WTC11 (cell line): ENCODE measurements around the gene POLA1. TPM values are rescaled to one million over a fixed set of nuclear protein-coding genes. Genes with fewer than 3 reads are reported as not detected.
A peak's percentile ranks its signal among the peaks of the same experiment; 100 is the strongest.

Source experiments
- ATAC-seq: fragments of 200-7000 bp; cut with Tn5 transposase; 2 replicates; pipeline ENCODE4 v1.10.0; 2021; ENCODE audit warnings: mild to moderate bottlenecking, moderate library complexity
- CTCF ChIA-PET: fragments of 300-600 bp; sonication (Branson Sonifier 250); formaldehyde crosslinking; loops from one replicate; lab custom pipeline; 2021; ENCODE audit warnings: antibody characterized with exemption; lab: Charles Lee
- POLR2A ChIA-PET: fragments of 350-600 bp; sonication (Branson Sonifier 250); formaldehyde crosslinking; loops from one replicate; lab custom pipeline; 2021; ENCODE audit warnings: antibody characterized with exemption; lab: Charles Lee
- DNase-seq: peaks from one replicate; pipeline ENCODE4 v3.0.0; 2021; ENCODE audit warnings: low spot score
- H3K27ac Mint-ChIP-seq: 2 replicates; pipeline ENCODE4 v1.8.0; 2021; ENCODE audit warnings: mixed read lengths
- H3K27me3 Mint-ChIP-seq: 2 replicates; pipeline ENCODE4 v1.8.0; 2021; ENCODE audit warnings: low read depth, mild to moderate bottlenecking, moderate library complexity, mixed read lengths
- H3K36me3 Mint-ChIP-seq: 2 replicates; pipeline ENCODE4 v1.8.0; 2021; ENCODE audit warnings: mixed read lengths
- H3K4me1 Mint-ChIP-seq: 2 replicates; pipeline ENCODE4 v1.8.0; 2022; ENCODE audit warnings: mixed read lengths
- H3K4me3 Mint-ChIP-seq: 2 replicates; pipeline ENCODE4 v1.8.0; 2021; ENCODE audit warnings: mild to moderate bottlenecking, moderate library complexity, mixed read lengths
- H3K9me3 Mint-ChIP-seq: 2 replicates; pipeline ENCODE4 v1.8.0; 2021; ENCODE audit warnings: mixed read lengths
- CBFB ChIP-seq: sonication (generic); formaldehyde crosslinking; IDR thresholded peaks from 2 replicates; pipeline ENCODE4 v1.8.1; 2022; ENCODE audit warnings: mild to moderate bottlenecking, low read depth, missing genetic modification reagents
- GTF2I ChIP-seq: fragments of 250-450 bp; sonication (Bioruptor Pico); conservative IDR thresholded peaks from 2 replicates; pipeline ENCODE4 v1.4.0; 2021; ENCODE audit warnings: mild to moderate bottlenecking
- MYBL2 ChIP-seq: sonication (generic); formaldehyde crosslinking; IDR thresholded peaks from 2 replicates; pipeline ENCODE4 v1.8.1; 2023; ENCODE audit warnings: mild to moderate bottlenecking, moderate library complexity, missing genetic modification reagents
- PRRX2 ChIP-seq: fragments of 250-450 bp; sonication (Bioruptor Pico); IDR thresholded peaks from 2 replicates; pipeline ENCODE4 v1.8.0; 2021; ENCODE audit warnings: mild to moderate bottlenecking
- SMAD3 ChIP-seq: sonication (generic); formaldehyde crosslinking; IDR thresholded peaks from 2 replicates; pipeline ENCODE4 v1.8.0; 2022; ENCODE audit warnings: missing genetic modification reagents, mild to moderate bottlenecking, borderline replicate concordance
- ZNF138 ChIP-seq: sonication (generic); formaldehyde crosslinking; conservative IDR thresholded peaks from 2 replicates; pipeline ENCODE4 v1.8.1; 2022; ENCODE audit warnings: mild to moderate bottlenecking, moderate library complexity, missing genetic modification reagents
- total RNA-seq: library from RNA; stranded (reverse); gene quantifications from 3 replicates; pipeline ENCODE4 v1.2.3, GENCODE V29; 2021
- TF ChIP-seq, protein P1 (sequence below): sonication (generic); formaldehyde crosslinking; IDR thresholded peaks from 2 replicates; pipeline ENCODE4 v1.8.0; 2022; ENCODE audit warnings: missing genetic modification reagents
- TF ChIP-seq, protein P2 (sequence below): sonication (generic); formaldehyde crosslinking; conservative IDR thresholded peaks from 2 replicates; pipeline ENCODE4 v1.8.1; 2023; ENCODE audit warnings: mild to moderate bottlenecking, low read depth, missing genetic modification reagents, moderate library complexity
- TF ChIP-seq, protein P3 (sequence below): fragments of 250-450 bp; sonication (Bioruptor Pico); conservative IDR thresholded peaks from 2 replicates; pipeline ENCODE4 v1.9.0; 2021; ENCODE audit warnings: mild to moderate bottlenecking
- TF ChIP-seq, protein P4 (sequence below): sonication (generic); formaldehyde crosslinking; IDR thresholded peaks from 2 replicates; pipeline ENCODE4 v1.8.1; 2022; ENCODE audit warnings: mild to moderate bottlenecking, missing genetic modification reagents, moderate library complexity, borderline replicate concordance
- TF ChIP-seq, protein P5 (sequence below): fragments of 250-450 bp; sonication (Bioruptor Pico); IDR thresholded peaks from 2 replicates; pipeline ENCODE4 v1.9.0; 2021; ENCODE audit warnings: moderate library complexity, mild to moderate bottlenecking, inconsistent platforms, borderline replicate concordance

Gene POLA1
- total RNA-seq, 1 experiment from 2014 or later: 29.9 TPM

DNA sequence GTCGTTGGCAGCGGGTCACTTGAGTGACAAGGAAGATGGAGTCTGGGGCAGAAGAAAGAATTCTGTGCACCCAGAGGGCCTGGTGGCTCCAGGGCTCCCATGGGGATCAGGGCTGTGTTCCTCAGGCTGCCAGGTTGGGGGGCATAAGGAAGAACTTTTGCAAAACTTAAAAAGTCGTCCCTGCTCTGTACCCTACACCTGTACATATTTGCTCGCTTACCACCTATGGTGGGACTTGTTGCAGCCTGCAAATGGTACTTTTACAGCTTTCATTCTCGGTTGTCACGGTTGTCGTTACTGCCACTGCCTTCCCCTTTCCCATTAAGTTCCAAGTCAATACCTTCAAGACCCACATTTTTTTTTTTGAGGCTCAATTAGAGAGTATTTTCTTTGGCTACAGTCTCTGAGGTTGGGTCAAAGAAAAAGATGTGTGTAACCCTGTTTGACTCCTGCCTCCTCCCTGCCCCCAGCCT is 312.9 kb downstream of the POLA1 start (continued):
- TF ChIP-seq PRRX2 (no peak), ZNF138 (no peak), MYBL2 (no peak), CBFB (CRISPR knock-in tag) (no peak), SMAD3 (CRISPR knock-in tag) (no peak)
- TF ChIP-seq, protein P1, sequence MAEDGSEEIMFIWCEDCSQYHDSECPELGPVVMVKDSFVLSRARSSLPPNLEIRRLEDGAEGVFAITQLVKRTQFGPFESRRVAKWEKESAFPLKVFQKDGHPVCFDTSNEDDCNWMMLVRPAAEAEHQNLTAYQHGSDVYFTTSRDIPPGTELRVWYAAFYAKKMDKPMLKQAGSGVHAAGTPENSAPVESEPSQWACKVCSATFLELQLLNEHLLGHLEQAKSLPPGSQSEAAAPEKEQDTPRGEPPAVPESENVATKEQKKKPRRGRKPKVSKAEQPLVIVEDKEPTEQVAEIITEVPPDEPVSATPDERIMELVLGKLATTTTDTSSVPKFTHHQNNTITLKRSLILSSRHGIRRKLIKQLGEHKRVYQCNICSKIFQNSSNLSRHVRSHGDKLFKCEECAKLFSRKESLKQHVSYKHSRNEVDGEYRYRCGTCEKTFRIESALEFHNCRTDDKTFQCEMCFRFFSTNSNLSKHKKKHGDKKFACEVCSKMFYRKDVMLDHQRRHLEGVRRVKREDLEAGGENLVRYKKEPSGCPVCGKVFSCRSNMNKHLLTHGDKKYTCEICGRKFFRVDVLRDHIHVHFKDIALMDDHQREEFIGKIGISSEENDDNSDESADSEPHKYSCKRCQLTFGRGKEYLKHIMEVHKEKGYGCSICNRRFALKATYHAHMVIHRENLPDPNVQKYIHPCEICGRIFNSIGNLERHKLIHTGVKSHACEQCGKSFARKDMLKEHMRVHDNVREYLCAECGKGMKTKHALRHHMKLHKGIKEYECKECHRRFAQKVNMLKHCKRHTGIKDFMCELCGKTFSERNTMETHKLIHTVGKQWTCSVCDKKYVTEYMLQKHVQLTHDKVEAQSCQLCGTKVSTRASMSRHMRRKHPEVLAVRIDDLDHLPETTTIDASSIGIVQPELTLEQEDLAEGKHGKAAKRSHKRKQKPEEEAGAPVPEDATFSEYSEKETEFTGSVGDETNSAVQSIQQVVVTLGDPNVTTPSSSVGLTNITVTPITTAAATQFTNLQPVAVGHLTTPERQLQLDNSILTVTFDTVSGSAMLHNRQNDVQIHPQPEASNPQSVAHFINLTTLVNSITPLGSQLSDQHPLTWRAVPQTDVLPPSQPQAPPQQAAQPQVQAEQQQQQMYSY: no peak
- TF ChIP-seq, protein P2, sequence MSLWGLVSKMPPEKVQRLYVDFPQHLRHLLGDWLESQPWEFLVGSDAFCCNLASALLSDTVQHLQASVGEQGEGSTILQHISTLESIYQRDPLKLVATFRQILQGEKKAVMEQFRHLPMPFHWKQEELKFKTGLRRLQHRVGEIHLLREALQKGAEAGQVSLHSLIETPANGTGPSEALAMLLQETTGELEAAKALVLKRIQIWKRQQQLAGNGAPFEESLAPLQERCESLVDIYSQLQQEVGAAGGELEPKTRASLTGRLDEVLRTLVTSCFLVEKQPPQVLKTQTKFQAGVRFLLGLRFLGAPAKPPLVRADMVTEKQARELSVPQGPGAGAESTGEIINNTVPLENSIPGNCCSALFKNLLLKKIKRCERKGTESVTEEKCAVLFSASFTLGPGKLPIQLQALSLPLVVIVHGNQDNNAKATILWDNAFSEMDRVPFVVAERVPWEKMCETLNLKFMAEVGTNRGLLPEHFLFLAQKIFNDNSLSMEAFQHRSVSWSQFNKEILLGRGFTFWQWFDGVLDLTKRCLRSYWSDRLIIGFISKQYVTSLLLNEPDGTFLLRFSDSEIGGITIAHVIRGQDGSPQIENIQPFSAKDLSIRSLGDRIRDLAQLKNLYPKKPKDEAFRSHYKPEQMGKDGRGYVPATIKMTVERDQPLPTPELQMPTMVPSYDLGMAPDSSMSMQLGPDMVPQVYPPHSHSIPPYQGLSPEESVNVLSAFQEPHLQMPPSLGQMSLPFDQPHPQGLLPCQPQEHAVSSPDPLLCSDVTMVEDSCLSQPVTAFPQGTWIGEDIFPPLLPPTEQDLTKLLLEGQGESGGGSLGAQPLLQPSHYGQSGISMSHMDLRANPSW (CRISPR knock-in tag): no peak
- TF ChIP-seq, protein P3, sequence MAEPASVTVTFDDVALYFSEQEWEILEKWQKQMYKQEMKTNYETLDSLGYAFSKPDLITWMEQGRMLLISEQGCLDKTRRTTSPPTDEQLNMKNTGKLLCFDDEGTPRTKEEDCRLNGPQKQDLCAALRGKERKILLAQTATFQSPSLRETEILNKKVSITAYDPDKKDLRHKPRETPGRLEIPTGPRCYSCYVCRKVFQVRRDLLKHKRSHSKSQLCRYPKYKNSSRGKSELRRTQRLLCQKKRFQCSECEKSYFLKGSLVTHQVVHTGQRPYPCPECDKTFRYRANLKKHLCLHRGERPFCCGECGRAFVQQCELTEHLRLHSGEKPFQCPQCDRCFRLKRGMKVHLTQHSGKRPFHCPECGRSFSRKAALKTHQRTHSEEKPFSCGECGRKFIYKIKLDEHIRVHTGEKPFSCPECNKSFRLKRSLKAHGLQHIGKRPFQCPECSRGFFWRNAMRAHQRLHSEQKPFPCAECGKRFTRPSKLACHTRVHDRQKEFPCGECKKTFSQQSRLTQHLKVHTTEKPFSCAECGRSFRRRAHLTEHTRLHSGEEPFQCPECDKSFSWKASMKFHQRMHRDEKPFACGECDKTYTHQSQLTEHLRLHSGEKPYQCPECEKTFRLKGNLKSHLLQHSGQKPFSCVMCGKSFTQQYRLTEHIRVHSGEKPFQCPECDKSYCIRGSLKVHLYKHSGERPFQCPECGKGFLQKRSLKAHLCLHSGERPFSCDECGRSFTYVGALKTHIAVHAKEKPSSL (CRISPR knock-in tag): no peak
- TF ChIP-seq, all 79 proteins: peak for 0

DNA sequence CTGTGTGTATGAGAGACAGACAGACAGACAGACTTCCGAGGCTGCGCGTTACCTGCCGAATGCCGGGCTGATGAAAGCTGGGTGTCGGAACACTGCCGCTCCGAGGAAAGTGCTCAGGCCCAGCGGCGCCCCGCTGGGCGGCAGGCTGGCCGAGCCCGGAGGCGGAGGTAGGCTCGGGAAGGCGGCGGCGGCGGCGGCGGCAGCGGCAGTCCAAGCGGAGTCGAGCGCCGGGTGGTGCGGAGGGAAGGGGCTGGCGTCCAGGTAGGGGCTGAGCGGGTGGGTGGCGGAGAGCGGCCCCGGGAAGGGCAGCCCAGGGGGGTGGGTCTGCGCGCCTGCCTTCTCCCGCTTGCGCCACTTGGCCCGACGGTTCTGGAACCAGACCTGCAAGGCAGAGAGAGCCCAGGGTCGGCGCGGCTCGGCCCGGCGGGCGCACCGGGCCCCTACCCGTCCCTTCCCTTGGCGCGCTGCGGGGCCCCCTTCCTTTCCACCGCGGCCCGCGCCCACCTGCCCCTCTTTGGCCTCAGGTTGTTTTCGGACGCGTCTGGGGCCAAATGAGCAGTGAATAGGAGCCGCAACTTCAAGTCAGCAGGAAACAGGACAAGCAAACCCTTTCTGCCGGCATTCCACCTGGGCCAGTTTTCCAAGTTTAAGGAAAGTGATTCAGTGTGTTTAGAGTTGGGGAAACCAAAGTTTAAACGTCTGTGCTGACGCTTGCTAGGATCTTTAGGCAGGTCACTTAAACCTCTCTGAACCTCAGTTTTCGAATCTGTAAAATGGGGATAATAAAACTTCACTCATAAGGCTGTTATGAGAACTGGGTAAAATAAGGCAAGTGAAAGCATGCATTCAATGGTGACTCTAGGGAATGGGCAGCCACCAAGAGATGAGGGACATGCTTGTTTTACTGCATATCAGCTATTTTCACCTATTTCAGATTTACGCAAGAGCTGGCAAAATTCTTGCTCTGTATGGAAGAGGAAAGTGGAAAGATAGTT is 313.6 kb downstream of the POLA1 start:
- peak overlapping the region; percentile 40 for H3K4me3 Mint-ChIP-seq
- H3K27ac Mint-ChIP-seq: no peak overlapping the region
- peaks cover 47% of the 10 kb centered on the region for H3K4me1 Mint-ChIP-seq

More for the DNA sequence above, 313.6 kb downstream of the POLA1 start:
- Mint-ChIP-seq H3K27me3 (peaks cover 96% of the 10 kb centered on the region), H3K9me3 (no peaks in the 10 kb centered on the region)
- POLR2A ChIA-PET: interaction anchor here (0.7 kb wide), 1 partner anchor 8 kb away, joined by 4 read pairs; the partner anchor contains the start of gene ARX
- peak; percentile 43 for DNase-seq
- peak; percentile 22 for ATAC-seq
- TF ChIP-seq GTF2I (CRISPR knock-in tag): peak; percentile 62
- TF ChIP-seq, protein P4, sequence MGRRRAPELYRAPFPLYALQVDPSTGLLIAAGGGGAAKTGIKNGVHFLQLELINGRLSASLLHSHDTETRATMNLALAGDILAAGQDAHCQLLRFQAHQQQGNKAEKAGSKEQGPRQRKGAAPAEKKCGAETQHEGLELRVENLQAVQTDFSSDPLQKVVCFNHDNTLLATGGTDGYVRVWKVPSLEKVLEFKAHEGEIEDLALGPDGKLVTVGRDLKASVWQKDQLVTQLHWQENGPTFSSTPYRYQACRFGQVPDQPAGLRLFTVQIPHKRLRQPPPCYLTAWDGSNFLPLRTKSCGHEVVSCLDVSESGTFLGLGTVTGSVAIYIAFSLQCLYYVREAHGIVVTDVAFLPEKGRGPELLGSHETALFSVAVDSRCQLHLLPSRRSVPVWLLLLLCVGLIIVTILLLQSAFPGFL: no peak
- TF ChIP-seq, protein P5, sequence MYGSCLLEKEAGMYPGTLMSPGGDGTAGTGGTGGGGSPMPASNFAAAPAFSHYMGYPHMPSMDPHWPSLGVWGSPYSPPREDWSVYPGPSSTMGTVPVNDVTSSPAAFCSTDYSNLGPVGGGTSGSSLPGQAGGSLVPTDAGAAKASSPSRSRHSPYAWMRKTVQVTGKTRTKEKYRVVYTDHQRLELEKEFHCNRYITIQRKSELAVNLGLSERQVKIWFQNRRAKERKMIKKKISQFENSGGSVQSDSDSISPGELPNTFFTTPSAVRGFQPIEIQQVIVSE (CRISPR knock-in tag): no peak
- TF ChIP-seq, all 79 proteins: peak for 1
- CTCF ChIA-PET: no interaction called here
- no peaks in the 10 kb centered on the region for H3K36me3 Mint-ChIP-seq
